ENCODE data around the gene ECEL1. TPM values are rescaled to one million over a fixed set of nuclear protein-coding genes. Genes with fewer than 3 reads are reported as not detected.

The ECEL1 gene
- total and polyA plus RNA-seq, 2 experiments from 2014 or later = 6.7 to 17.5 TPM

- Histone ChIP-seq H3K4me2 (no peak overlapping the region), H2AFZ (no peak overlapping the region), H4K20me1 (replicated peaks; ENCODE audit: insufficient read depth) (no peaks in the 10 kb centered on the region), H3K36me3 (ENCODE audit: insufficient read depth) (no peaks in the 10 kb centered on the region), H3K9me2 (ENCODE audit: insufficient read depth) (no peaks in the 10 kb centered on the region), H3F3A (replicated peaks; ENCODE audit: low read depth) (no peaks in the 10 kb centered on the region), H3K79me2 (replicated peaks; ENCODE audit: insufficient read depth) (no peaks in the 10 kb centered on the region), H3K4me3 (no peak overlapping the region), H3K4me1 (ENCODE audit: insufficient read depth) (no peaks in the 10 kb centered on the region), H3K27ac (ENCODE audit: low read depth) (no peak overlapping the region), H3K27me3 (ENCODE audit: insufficient read depth) (0 out of 2 replicates have a peak, but pooled peaks cover 5% of the 10 kb centered on the region)
- Mint-ChIP-seq H3K9me3 (no peaks in the 10 kb centered on the region), H3K36me3 (ENCODE audit: low read depth) (no peaks in the 10 kb centered on the region), H3K27ac (no peak overlapping the region), H3K4me3 (no peak overlapping the region), H3K4me1 (peaks cover 5% of the 10 kb centered on the region; the same call in 2 of the 3 replicates), H3K27me3 (ENCODE audit: insufficient read depth, low read depth, poor library complexity) (peaks cover 6% of the 10 kb centered on the region)
- DNase-seq (ENCODE audit: low spot score) = no peak
- ATAC-seq = no peak
- TF ChIP-seq JUNB (IDR thresholded peaks at IDR 0.05; ENCODE audit: unreplicated experiment) = no peak
- TF ChIP-seq CREB1 (CRISPR knock-in tag; IDR thresholded peaks at IDR 0.05; ENCODE audit: low read depth) = no peak
- TF ChIP-seq REST (IDR thresholded peaks at IDR 0.05; ENCODE audit: unreplicated experiment) = no peak
- no peak for TF ChIP-seq EZH2 (IDR thresholded peaks at IDR 0.05; ENCODE audit: low read depth, unreplicated experiment)
- no peak for TF ChIP-seq POLR2AphosphoS5 (IDR thresholded peaks at IDR 0.05; ENCODE audit: low read depth)
- TF ChIP-seq NANOG (IDR thresholded peaks at IDR 0.05; ENCODE audit: borderline replicate concordance) = no peak
- TF ChIP-seq CTCF (conservative IDR thresholded peaks at IDR 0.05; ENCODE audit: low read depth in 2 of 2) = no peak
- TF ChIP-seq EZH2phosphoT487 (IDR thresholded peaks at IDR 0.05; ENCODE audit: unreplicated experiment) = no peak
- no peak for TF ChIP-seq ZNF331 (CRISPR knock-in tag; IDR thresholded peaks at IDR 0.05; ENCODE audit: low read depth)
- no peak for TF ChIP-seq ZNF462 (CRISPR knock-in tag; IDR thresholded peaks at IDR 0.05)
- no peak for TF ChIP-seq ZNF114 (CRISPR knock-in tag; IDR thresholded peaks at IDR 0.05)
- no peak for TF ChIP-seq ETS1 (IDR thresholded peaks at IDR 0.05)
- TF ChIP-seq STAT1 (IDR thresholded peaks at IDR 0.05; ENCODE audit: unreplicated experiment) = no peak
These were observed 14.2 kb downstream of the ECEL1 start for GRCh38 chr2:232473467-232473890.
